H1 (cell line): Measurements from ENCODE around the gene NKD2. TPM values are rescaled to one million over a fixed set of nuclear protein-coding genes. Genes with fewer than 3 reads are reported as not detected.

ENCODE experiments used
- POLR2AphosphoS5 ChIP-seq: IDR thresholded peaks from 2 replicates; pipeline ENCODE4 v1.6.1; 2011; ENCODE audit warnings: low read depth, low read length
- polyA plus RNA-seq, 7 experiments: library from polyadenylated mRNA; depleted of rRNA in 3 of 7; stranded (reverse) in 5 of 7; unstranded in 2 of 7; fragments of >200 nt in 5 of 7; fragments of 200-250 nt in 2 of 7; gene quantifications; 1 replicate in 5 of 7; 2 replicates in 1 of 7; 4 replicates in 1 of 7; pipeline versions ENCODE4 v1.2.1 to v1.2.3, GENCODE V29; 2011 to 2013; ENCODE audit warnings: missing spikeins in 2 of 7, mixed read lengths in 2 of 7
- total RNA-seq: library from RNA; stranded (reverse); fragmentation: NEBNext Ultra II Directional; extraction: Animal tissue kit (Norgen Biotek cat#: 25700); gene quantifications from 2 replicates; pipeline ENCODE4 v1.2.1, GENCODE V29; 2021

Gene NKD2
- total and polyA plus RNA-seq, 2 of the 8 experiments (the other 6 are each of a cell fraction or from before 2014, with no cell fraction given) = 5.5 to 7.9 TPM

GRCh38 chr5:1068895-1069719, 60.5 kb downstream of the NKD2 start (continued):
- TF ChIP-seq POLR2AphosphoS5 = no peak
